ENCODE data around the gene GATC.
A peak's percentile ranks its signal among the peaks of the same experiment; 100 is the strongest.

GRCh38 chr12:120469450-120470149, 23.4 kb downstream of the GATC start, which contains the start of gene SRSF9:
- TF ChIP-seq CTCF (IDR thresholded peaks at IDR 0.05) (peak; percentile 79 to 99 (median 93)), POLR2A (IDR thresholded peaks at IDR 0.05) (peak in 2 of 3 donors; percentile 66 to 68)

Data from body of pancreas (tissue), 4 donors.